GM12875 (cell line): Measurements from ENCODE around the gene UBN1.

ENCODE experiments used
- H3K4me3 ChIP-seq: one replicate; pipeline ENCODE4 v1.5.1; 2011; ENCODE audit warnings: low read depth, low read length, control low read depth
- TF ChIP-seq, protein P1 (sequence below): IDR thresholded peaks from 2 replicates; pipeline ENCODE4 v1.5.1; 2011; ENCODE audit warnings: low read depth, mild to moderate bottlenecking, control low read depth, inconsistent platforms, low read length, moderate library complexity, borderline replicate concordance; ENCODE audit not compliant: insufficient read depth

Gene UBN1

DNA sequence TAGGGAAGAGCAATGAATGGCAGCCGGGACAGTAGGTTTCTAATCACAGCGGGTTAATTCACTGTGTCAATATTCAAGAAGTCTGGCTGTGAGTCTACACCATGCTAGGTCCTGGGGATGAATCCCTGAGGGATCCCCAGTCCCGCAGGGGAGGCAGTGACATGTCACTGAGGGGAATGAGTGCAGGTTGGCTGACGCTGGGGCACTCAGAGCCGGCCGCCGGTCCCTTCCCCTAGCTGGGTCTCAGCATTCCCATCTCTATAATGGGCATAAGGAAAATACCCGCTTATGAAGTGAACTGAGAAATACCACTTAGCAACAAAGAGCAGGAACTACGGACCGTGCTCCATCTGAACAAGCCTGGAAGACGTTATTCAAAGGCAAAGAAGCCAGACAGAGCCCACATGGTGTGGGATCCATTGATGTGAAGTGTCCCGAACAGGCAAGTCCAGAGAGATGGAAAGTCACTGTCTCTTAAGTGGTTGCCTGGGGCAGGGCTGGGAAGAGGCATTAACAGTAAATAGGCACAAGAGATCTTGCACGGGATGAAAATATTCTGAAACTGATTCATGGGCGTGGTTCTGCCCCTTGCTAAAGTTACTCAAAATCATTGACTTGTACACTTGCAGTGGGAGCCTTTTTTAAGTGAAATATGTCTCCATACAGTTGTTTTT lies 57.8 kb downstream of the UBN1 start:
- TF ChIP-seq, protein P1, sequence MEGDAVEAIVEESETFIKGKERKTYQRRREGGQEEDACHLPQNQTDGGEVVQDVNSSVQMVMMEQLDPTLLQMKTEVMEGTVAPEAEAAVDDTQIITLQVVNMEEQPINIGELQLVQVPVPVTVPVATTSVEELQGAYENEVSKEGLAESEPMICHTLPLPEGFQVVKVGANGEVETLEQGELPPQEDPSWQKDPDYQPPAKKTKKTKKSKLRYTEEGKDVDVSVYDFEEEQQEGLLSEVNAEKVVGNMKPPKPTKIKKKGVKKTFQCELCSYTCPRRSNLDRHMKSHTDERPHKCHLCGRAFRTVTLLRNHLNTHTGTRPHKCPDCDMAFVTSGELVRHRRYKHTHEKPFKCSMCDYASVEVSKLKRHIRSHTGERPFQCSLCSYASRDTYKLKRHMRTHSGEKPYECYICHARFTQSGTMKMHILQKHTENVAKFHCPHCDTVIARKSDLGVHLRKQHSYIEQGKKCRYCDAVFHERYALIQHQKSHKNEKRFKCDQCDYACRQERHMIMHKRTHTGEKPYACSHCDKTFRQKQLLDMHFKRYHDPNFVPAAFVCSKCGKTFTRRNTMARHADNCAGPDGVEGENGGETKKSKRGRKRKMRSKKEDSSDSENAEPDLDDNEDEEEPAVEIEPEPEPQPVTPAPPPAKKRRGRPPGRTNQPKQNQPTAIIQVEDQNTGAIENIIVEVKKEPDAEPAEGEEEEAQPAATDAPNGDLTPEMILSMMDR, result no peak
- H3K4me3 ChIP-seq, result no peak overlapping the region

- no peak overlapping the region for H3K4me3 ChIP-seq
- TF ChIP-seq, protein P1, result no peak
Measured at GRCh38 chr16:4908854-4909401, 61.6 kb downstream of the UBN1 start.

DNA sequence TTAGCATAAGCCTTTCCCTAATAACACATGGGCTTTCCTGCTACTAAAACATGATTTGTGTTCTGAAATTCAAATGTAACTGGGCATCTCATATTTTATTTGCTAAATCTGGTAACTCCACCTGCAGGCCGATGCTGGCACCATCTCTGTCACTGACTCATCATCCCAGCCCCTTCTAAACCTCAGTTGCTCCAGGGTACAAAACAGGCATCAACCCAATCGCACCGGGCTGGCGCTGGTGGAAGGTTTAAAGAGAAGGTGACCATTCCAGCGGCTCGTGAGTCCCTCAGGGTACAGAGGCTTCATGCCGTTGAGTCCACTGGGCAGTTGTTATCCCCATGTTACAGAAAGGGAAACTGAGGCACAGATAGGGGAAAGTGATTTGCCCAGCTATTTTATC lies 62.5 kb downstream of the UBN1 start:
- H3K4me3 ChIP-seq, result no peak overlapping the region
- TF ChIP-seq, protein P1, result no peak

GRCh38 chr16:4910828-4911227 lies 63.5 kb downstream of the UBN1 start:
- TF ChIP-seq, protein P1, result no peak
- no peak overlapping the region for H3K4me3 ChIP-seq

DNA sequence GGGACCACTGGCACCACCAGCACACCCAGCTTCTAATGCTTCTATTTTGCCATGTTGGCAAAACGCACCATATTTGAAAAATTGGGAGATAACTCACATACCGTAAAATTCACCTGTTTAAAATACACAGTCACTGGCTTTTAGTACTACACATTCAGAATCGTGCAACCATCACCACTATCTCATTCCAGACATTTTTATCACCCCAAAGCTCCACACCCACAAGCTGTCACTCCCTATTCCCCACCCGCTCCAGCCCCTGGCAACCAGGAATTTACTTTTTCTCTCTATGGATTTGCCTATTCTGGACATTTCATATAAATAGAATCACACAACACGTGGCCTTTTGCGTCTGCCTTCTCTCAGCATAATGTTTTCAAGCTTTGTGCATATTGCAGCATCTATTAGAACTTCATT lies 64.7 kb downstream of the UBN1 start:
- TF ChIP-seq, protein P1, result no peak

GRCh38 chr16:4913130-4913773 lies 66.0 kb downstream of the UBN1 start:
- TF ChIP-seq, protein P1, result no peak
- no peak overlapping the region for H3K4me3 ChIP-seq

More for the DNA sequence above, 64.7 kb downstream of the UBN1 start:
- no peak overlapping the region for H3K4me3 ChIP-seq
